HCT116 (cell line): Measurements from ENCODE around the gene MGST3. TPM values are rescaled to one million over a fixed set of nuclear protein-coding genes. Genes with fewer than 3 reads are reported as not detected.
A peak's percentile ranks its signal among the peaks of the same experiment; 100 is the strongest.

Source experiments
- ATAC-seq: fragments of 200-7000 bp; cut with Tn5 transposase; 2 replicates; pipeline ENCODE4 v1.9.1; 2020; ENCODE audit warnings: mild to moderate bottlenecking, moderate library complexity
- BruUV-seq: library from RNA; stranded (reverse); fragments of 400-500 nt; replicated peaks from 2 replicates; lab custom pipeline; 2021; lab: Mats Ljungman, UMichigan
- CTCF ChIA-PET: fragments of 300-600 bp; sonication (Branson Sonifier 250); formaldehyde crosslinking; loops from one replicate; lab custom pipeline; 2021; ENCODE audit warnings: antibody characterized with exemption; lab: Charles Lee
- POLR2A ChIA-PET: fragments of 300-600, 350-600 bp; sonication (Branson Sonifier 250); formaldehyde crosslinking; loops from one replicate; lab custom pipeline; 2021; ENCODE audit warnings: antibody characterized with exemption; lab: Charles Lee
- RAD21 ChIA-PET, 2 experiments: fragments of 300-600 bp; sonication (Branson Sonifier 250); formaldehyde crosslinking; loops; one replicate each; lab custom pipeline; 2023; ENCODE audit warnings: low total read pairs in 2 of 2; ENCODE audit not compliant: uncharacterized antibody in 2 of 2, unreplicated experiment in 2 of 2, low non-redundant PET in 1 of 2; lab: Charles Lee
- DNase-seq: peaks from one replicate; pipeline ENCODE4 v3.0.0-alpha.2; 2010; ENCODE audit warnings: low read depth, low spot score
- H2AFZ ChIP-seq: fragments of 200-600 bp; shearing (Covaris generic), sonication (generic); 2 replicates; pipeline ENCODE4 v1.6.1; 2017; ENCODE audit warnings: low read depth, mixed run types, mixed read lengths, antibody characterized with exemption, low read length; ENCODE audit not compliant: poor library complexity, severe bottlenecking
- H3K27ac ChIP-seq: 2 replicates; pipeline ENCODE4 v1.5.1; 2012; ENCODE audit warnings: low read depth, low read length
- H3K27me3 ChIP-seq: fragments of 200-600 bp; sonication (generic); 2 replicates; pipeline ENCODE4 v1.6.1; 2016; ENCODE audit warnings: mixed run types, low read length, mixed read lengths; ENCODE audit not compliant: insufficient read depth
- H3K36me3 ChIP-seq, 2 experiments: fragments of 200-500 bp in 1 of 2; fragments of 200-600 bp in 1 of 2; sonication (Bioruptor generic) in 1 of 2; sonication (generic) in 1 of 2; 2 replicates each; pipeline versions ENCODE4 v1.5.1 to v1.6.1; 2014 to 2016; ENCODE audit warnings: low read length in 2 of 2, inconsistent platforms in 1 of 2, mixed read lengths in 1 of 2, mixed run types in 1 of 2; ENCODE audit not compliant: insufficient read depth in 2 of 2, control insufficient read depth in 1 of 2
- H3K4me1 ChIP-seq, 2 experiments: fragments of 200-600 bp in 1 of 2; sonication (generic) in 1 of 2; 2 replicates each; pipeline versions ENCODE4 v1.5.1 to v1.6.1; 2012 to 2017; ENCODE audit warnings: low read length in 2 of 2, inconsistent platforms in 1 of 2, mild to moderate bottlenecking in 1 of 2, mixed read lengths in 1 of 2, mixed run types in 1 of 2, moderate library complexity in 1 of 2; ENCODE audit not compliant: insufficient read depth in 2 of 2, control insufficient read depth in 1 of 2
- H3K4me2 ChIP-seq: fragments of 200-600 bp; sonication (generic); 2 replicates; pipeline ENCODE4 v1.6.1; 2017; ENCODE audit warnings: mixed run types, low read length, mixed read lengths
- H3K4me3 ChIP-seq, 2 experiments: fragments of 200-600 bp in 1 of 2; sonication (generic) in 1 of 2; replicated peaks in 1 of 2; 2 replicates each; pipeline ENCODE4 v1.5.1; 2011 to 2016; ENCODE audit warnings: low read length in 2 of 2, control low read depth in 1 of 2, low read depth in 1 of 2, mild to moderate bottlenecking in 1 of 2, mixed read lengths in 1 of 2, mixed run types in 1 of 2
- H3K79me2 ChIP-seq: fragments of 200-600 bp; sonication (generic); 2 replicates; pipeline ENCODE4 v1.6.1; 2017; ENCODE audit warnings: mild to moderate bottlenecking, mixed run types, low read length, moderate library complexity, mixed read lengths; ENCODE audit not compliant: insufficient read depth
- H3K9ac ChIP-seq: fragments of 200-600 bp; sonication (generic); 2 replicates; pipeline ENCODE4 v1.6.1; 2016; ENCODE audit warnings: low read length, mixed read lengths
- H3K9me2 ChIP-seq: fragments of 200-600 bp; sonication (generic), shearing (Covaris generic); 2 replicates; pipeline ENCODE4 v1.6.1; 2017; ENCODE audit warnings: mixed run types, mild to moderate bottlenecking, moderate library complexity; ENCODE audit not compliant: insufficient read depth
- H3K9me3 ChIP-seq, 2 experiments: fragments of 200-500 bp in 1 of 2; fragments of 200-600 bp in 1 of 2; sonication (Bioruptor generic) in 1 of 2; sonication (generic) in 1 of 2; 2 replicates each; pipeline ENCODE4 v1.6.1; 2014 to 2017; ENCODE audit warnings: low read length in 2 of 2, mixed read lengths in 2 of 2, inconsistent platforms in 1 of 2, low read depth in 1 of 2, mild to moderate bottlenecking in 1 of 2, mixed run types in 1 of 2, moderate library complexity in 1 of 2; ENCODE audit not compliant: control insufficient read depth in 1 of 2, insufficient read depth in 1 of 2
- H4K20me1 ChIP-seq: fragments of 200-600 bp; sonication (generic), shearing (Covaris generic); 2 replicates; pipeline ENCODE4 v1.6.1; 2017; ENCODE audit warnings: mixed run types, mild to moderate bottlenecking, moderate library complexity; ENCODE audit not compliant: insufficient read depth
- CBX3 ChIP-seq: IDR thresholded peaks from 2 replicates; pipeline ENCODE4 v1.6.1; 2012; ENCODE audit warnings: low read depth
- CEBPB ChIP-seq: IDR thresholded peaks from 2 replicates; pipeline ENCODE4 v1.6.1; 2012; ENCODE audit warnings: low read depth
- CTCF ChIP-seq, 3 experiments: fragments of 200-600 bp in 1 of 3; sonication (generic) in 1 of 3; IDR thresholded peaks in 2 of 3; conservative IDR thresholded peaks in 1 of 3; 2 replicates each; pipeline ENCODE4 v1.5.1; 2012 to 2017; ENCODE audit warnings: low read depth in 2 of 3, low read length in 2 of 3, antibody characterized with exemption in 1 of 3, borderline replicate concordance in 1 of 3, control low read depth in 1 of 3, mild to moderate bottlenecking in 1 of 3, mixed read lengths in 1 of 3, mixed run types in 1 of 3, moderate library complexity in 1 of 3; ENCODE audit not compliant: insufficient read depth in 1 of 3
- ELF1 ChIP-seq: IDR thresholded peaks from 2 replicates; pipeline ENCODE4 v1.6.1; 2012; ENCODE audit warnings: low read depth, borderline replicate concordance
- POLR2A ChIP-seq: IDR thresholded peaks from 2 replicates; pipeline ENCODE4 v1.7.0; 2011; ENCODE audit warnings: borderline replicate concordance; ENCODE audit not compliant: insufficient read depth, insufficient read length; ENCODE audit errors: extremely low read depth
- POLR2AphosphoS5 ChIP-seq: IDR thresholded peaks from 2 replicates; pipeline ENCODE4 v1.6.1; 2011; ENCODE audit warnings: mild to moderate bottlenecking, low read depth, low read length, moderate library complexity
- REST ChIP-seq: IDR thresholded peaks from 2 replicates; pipeline ENCODE4 v1.6.1; 2012; ENCODE audit warnings: low read depth
- SRF ChIP-seq: IDR thresholded peaks from 2 replicates; pipeline ENCODE4 v1.6.1; 2012; ENCODE audit warnings: low read depth
- TCF7L2 ChIP-seq: IDR thresholded peaks from 2 replicates; pipeline ENCODE4 v1.7.0; 2011; ENCODE audit warnings: borderline replicate concordance, inconsistent platforms; ENCODE audit not compliant: insufficient read depth, insufficient read length; ENCODE audit errors: extremely low read depth
- YY1 ChIP-seq: IDR thresholded peaks from 2 replicates; pipeline ENCODE4 v1.6.1; 2011; ENCODE audit warnings: low read length, low read depth, moderate library complexity, mild to moderate bottlenecking; ENCODE audit not compliant: insufficient replicate concordance; ENCODE audit errors: extremely low read depth
- ZFX ChIP-seq: fragments of 450-650 bp; IDR thresholded peaks from 2 replicates; pipeline ENCODE4 v1.6.1; 2017
- intact Hi-C: fragments of 100-400 bp; cut with micrococcal nuclease; formaldehyde crosslinking; loops from 2 replicates; pipeline ENCODE4 v1.10.0; 2022
- total RNA-seq: library from RNA; stranded (reverse); gene quantifications from one replicate; pipeline ENCODE4 v1.2.1, GENCODE V29; 2021; ENCODE audit not compliant: unreplicated experiment

Gene MGST3
- total RNA-seq, 1 experiment from 2014 or later = 93.7 TPM

- H3K79me2 ChIP-seq = peaks cover 24% of the 10 kb centered on the region
- H3K9me3 ChIP-seq = no peaks in the 10 kb centered on the region
- no peaks in the 10 kb centered on the region for H4K20me1 ChIP-seq
- H3K36me3 ChIP-seq = no peaks in the 10 kb centered on the region
- H3K27me3 ChIP-seq = no peaks in the 10 kb centered on the region
- peak overlapping the region; percentile 65 for H3K27ac ChIP-seq
- H3K4me1 ChIP-seq = peaks cover 10 to 31% of the 10 kb centered on the region in 2 experiments
- no peak for DNase-seq
- RAD21 ChIA-PET = no interaction called here
- peak overlapping the region; percentile 20 for H2AFZ ChIP-seq
- TF ChIP-seq TCF7L2 (peak; percentile 64), CEBPB (no peak)
- no peaks in the 10 kb centered on the region for H3K9me2 ChIP-seq
- peak overlapping the region; percentile 76 for H3K9ac ChIP-seq
- peak overlapping the region; percentile 87 to 88 for H3K4me3 ChIP-seq
- peak overlapping the region; percentile 95 for H3K4me2 ChIP-seq
- intact Hi-C loops = loop anchor here (2.0 to 5.0 kb wide), 3 partner anchors 29 to 537 kb away; partner anchors contain the start of genes ALDH9A1 and FAM78B
- CTCF ChIA-PET = no interaction called here
- peak; percentile 3; the same call in 1 of the 2 replicates for ATAC-seq
- POLR2A ChIA-PET = no interaction called here
- TSS peak; percentile 87 for BruUV-seq
Measured at GRCh38 chr1:165629848-165630628, 996 bp upstream of the MGST3 start.

- DNase-seq = peak; percentile 65
- H3K27me3 ChIP-seq = no peaks in the 10 kb centered on the region
- intact Hi-C loops = loop anchor here (2.0 to 5.0 kb wide), 3 partner anchors 31 to 536 kb away; partner anchors contain the start of genes ALDH9A1 and FAM78B
- peak; percentile 58 for ATAC-seq
- ChIA-PET CTCF (interaction anchor here (1.0 kb wide), 1 partner anchor 263 kb away, joined by 3 read pairs; no protein-coding TSS in a partner anchor), POLR2A (interaction anchor here (0.9 kb wide), 1 partner anchor 66 kb away, joined by 3 read pairs; no protein-coding TSS in a partner anchor), RAD21 (no interaction called here)
- H3K27ac ChIP-seq = peak overlapping the region; percentile 65
- H4K20me1 ChIP-seq = no peaks in the 10 kb centered on the region
- H3K9ac ChIP-seq = peak overlapping the region; percentile 76
- no peaks in the 10 kb centered on the region for H3K36me3 ChIP-seq
- no TSS peak for BruUV-seq
- peak overlapping the region; percentile 87 to 88 for H3K4me3 ChIP-seq
- H3K9me3 ChIP-seq = no peaks in the 10 kb centered on the region
- peaks cover 24% of the 10 kb centered on the region for H3K79me2 ChIP-seq
- peaks cover 10 to 31% of the 10 kb centered on the region in 2 experiments for H3K4me1 ChIP-seq
- H2AFZ ChIP-seq = no peak overlapping the region
- peak overlapping the region; percentile 95 for H3K4me2 ChIP-seq
- no peaks in the 10 kb centered on the region for H3K9me2 ChIP-seq
- TF ChIP-seq POLR2AphosphoS5 (peak; percentile 44; the same call in 1 of the 2 replicates), ELF1 (no peak), POLR2A (no peak), YY1 (peak; percentile 3), CBX3 (peak; percentile 53; the same call in 1 of the 2 replicates), CTCF (IDR thresholded peaks at IDR 0.05 in 2 of 3, conservative IDR thresholded peaks at IDR 0.05 in 1 of 3; ENCODE audit: borderline replicate concordance in 1 of 3, insufficient read depth in 1 of 3, low read depth in 2 of 3, low read length in 2 of 3) (no peak), SRF (no peak), REST (no peak), ZFX (no peak)
Measured at GRCh38 chr1:165631342-165632151, 513 bp downstream of the MGST3 start.
